ENCODE results near the gene ARHGAP25.

- no peak for TF ChIP-seq CTCF (conservative IDR thresholded peaks at IDR 0.05; ENCODE audit: low read depth, low read length)
- no peak for TF ChIP-seq EZH2 (IDR thresholded peaks at IDR 0.05; ENCODE audit: borderline replicate concordance, low read depth, low read length, poor library complexity, severe bottlenecking)
These were observed 4.4 kb downstream of the ARHGAP25 start for GRCh38 chr2:68738906-68739594.

All from A673 (cell line).